Heart left ventricle (tissue), 13 donors: Measurements from ENCODE around the gene KATNAL1.

Experiments
- POLR2A ChIP-seq, 2 donors: fragments of 450-650 bp; IDR thresholded peaks; one replicate each; pipeline ENCODE4 v1.6.1; 2017; ENCODE audit warnings: antibody characterized with exemption in 2 of 2, mild to moderate bottlenecking in 2 of 2, moderate library complexity in 2 of 2
- TF ChIP-seq, protein P1 (sequence below), 12 donors: fragments of 200-600 bp; sonication (generic) in 4 of 12; IDR thresholded peaks; one replicate each; pipeline versions ENCODE4 v1.5.0 to v1.8.0; 2018 to 2022; ENCODE audit warnings: antibody characterized with exemption in 12 of 12, mild to moderate bottlenecking in 5 of 12
- donor health status: ischemic (EF 13 %, LVEDD 7.1; RV severe dilation, severe dysfunction).
- donor health status: DM: no; HTN: yes; CAD: no.
- donor health status: DM: no; HTN: no; CAD: no.
- donor health status: ischemic (EF 25% LVEDD 6.9; RV normal size, moderate dysfunction).
- donor health status: ischemic (EF 25% LVEDD 5.7; RV mildly dilated, moderate dysfunction).
- donor health status: ischemic (EF 35%, LVEDD 5.7; RV mildly dilated, moderate dysfunction).
- donor health status: nonischemic (EF 11% LVEDD 7.7; RV severe dilation, severe dysfunction).
- donor health status: DM: yes; HTN: yes; CAD: no.
- donor health status: PGD.
- donor health status: ischemic (EF 29% LVEDD 5.4; RV normal size, mild dysfunction).
- donor health status: nonischemic (EF 23%, LVEDD 6.1; RV moderate dilation, normal function).

DNA sequence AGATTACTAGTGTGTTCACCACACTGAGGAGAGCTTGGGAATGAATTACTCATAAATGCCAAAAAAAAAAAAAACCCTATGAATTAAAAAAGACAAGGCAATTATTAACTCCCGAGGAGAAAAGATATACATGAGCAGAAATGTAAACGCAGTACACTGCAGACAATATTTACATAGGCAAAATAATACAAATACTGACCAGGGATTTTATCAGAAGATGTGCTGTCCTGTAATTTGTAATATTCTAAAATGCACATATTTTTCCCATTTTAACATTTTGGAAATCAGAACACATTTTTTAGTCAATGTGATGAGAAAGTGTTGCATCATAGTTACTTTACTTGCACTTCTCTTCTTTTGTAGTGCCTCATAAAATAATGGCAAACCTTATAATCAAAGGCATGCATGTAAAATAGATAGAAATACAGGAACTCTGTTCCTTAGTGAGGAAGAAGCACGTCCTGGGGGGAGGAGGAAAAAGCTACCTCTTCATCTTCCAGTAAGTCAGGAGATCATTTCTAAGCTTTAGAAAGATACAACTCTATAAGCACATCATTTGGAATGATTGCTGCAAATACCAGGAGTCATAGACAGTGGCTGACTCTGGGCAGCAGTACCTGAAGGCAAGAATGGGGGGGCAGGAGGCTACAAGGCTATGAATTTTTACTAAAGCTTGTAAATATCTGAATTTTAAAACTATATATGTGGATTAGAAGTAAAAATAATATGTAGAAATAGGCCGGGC lies 46.3 kb upstream of the KATNAL1 start:
- TF ChIP-seq, protein P1, sequence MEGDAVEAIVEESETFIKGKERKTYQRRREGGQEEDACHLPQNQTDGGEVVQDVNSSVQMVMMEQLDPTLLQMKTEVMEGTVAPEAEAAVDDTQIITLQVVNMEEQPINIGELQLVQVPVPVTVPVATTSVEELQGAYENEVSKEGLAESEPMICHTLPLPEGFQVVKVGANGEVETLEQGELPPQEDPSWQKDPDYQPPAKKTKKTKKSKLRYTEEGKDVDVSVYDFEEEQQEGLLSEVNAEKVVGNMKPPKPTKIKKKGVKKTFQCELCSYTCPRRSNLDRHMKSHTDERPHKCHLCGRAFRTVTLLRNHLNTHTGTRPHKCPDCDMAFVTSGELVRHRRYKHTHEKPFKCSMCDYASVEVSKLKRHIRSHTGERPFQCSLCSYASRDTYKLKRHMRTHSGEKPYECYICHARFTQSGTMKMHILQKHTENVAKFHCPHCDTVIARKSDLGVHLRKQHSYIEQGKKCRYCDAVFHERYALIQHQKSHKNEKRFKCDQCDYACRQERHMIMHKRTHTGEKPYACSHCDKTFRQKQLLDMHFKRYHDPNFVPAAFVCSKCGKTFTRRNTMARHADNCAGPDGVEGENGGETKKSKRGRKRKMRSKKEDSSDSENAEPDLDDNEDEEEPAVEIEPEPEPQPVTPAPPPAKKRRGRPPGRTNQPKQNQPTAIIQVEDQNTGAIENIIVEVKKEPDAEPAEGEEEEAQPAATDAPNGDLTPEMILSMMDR (IDR thresholded peaks at IDR 0.05), result no peak
- TF ChIP-seq POLR2A (IDR thresholded peaks at IDR 0.05), result no peak
